AG09309 (cell line): ENCODE data around the gene TNS2.
"Not testable (repeated sequence)": the region's sequence is repeated elsewhere in the genome, so short reads cannot be mapped to it uniquely, and the experiment has no call there.

Experiments
- DNase-seq: peaks from one replicate; pipeline ENCODE4 v3.0.0-alpha.2; 2010; ENCODE audit warnings: low read depth
- H3K4me3 ChIP-seq: 2 replicates; pipeline ENCODE4 v1.5.1; 2011; ENCODE audit warnings: mild to moderate bottlenecking, low read depth, low read length, moderate library complexity; ENCODE audit not compliant: control insufficient read depth
- TF ChIP-seq, protein P1 (sequence below): IDR thresholded peaks from 2 replicates; pipeline ENCODE4 v1.5.1; 2011; ENCODE audit warnings: mild to moderate bottlenecking, low read depth, low read length, inconsistent platforms; ENCODE audit not compliant: insufficient read depth, control insufficient read depth; ENCODE audit errors: missing control alignments

The TNS2 gene

DNA sequence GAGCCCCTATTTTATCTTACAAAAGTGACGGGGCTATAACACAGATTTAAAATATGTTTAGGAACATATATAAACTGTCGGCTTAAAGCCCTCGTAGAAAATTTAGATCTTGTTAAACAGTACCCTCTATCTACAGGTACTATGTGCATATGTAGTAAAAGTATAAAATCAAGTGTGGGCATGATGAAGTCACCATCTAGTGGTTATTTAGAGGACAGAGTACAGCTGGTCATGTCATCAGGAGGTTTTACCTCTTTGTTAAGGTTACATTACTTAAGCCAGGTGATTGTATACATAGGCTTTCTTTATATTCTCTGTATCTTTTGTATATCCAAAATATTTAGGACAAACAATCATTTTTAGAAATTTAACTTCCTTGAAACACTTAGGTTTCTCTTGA is 18.2 kb upstream of the TNS2 start:
- H3K4me3 ChIP-seq = no peak overlapping the region
- TF ChIP-seq, protein P1, sequence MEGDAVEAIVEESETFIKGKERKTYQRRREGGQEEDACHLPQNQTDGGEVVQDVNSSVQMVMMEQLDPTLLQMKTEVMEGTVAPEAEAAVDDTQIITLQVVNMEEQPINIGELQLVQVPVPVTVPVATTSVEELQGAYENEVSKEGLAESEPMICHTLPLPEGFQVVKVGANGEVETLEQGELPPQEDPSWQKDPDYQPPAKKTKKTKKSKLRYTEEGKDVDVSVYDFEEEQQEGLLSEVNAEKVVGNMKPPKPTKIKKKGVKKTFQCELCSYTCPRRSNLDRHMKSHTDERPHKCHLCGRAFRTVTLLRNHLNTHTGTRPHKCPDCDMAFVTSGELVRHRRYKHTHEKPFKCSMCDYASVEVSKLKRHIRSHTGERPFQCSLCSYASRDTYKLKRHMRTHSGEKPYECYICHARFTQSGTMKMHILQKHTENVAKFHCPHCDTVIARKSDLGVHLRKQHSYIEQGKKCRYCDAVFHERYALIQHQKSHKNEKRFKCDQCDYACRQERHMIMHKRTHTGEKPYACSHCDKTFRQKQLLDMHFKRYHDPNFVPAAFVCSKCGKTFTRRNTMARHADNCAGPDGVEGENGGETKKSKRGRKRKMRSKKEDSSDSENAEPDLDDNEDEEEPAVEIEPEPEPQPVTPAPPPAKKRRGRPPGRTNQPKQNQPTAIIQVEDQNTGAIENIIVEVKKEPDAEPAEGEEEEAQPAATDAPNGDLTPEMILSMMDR = no peak
- no peak for DNase-seq

DNA sequence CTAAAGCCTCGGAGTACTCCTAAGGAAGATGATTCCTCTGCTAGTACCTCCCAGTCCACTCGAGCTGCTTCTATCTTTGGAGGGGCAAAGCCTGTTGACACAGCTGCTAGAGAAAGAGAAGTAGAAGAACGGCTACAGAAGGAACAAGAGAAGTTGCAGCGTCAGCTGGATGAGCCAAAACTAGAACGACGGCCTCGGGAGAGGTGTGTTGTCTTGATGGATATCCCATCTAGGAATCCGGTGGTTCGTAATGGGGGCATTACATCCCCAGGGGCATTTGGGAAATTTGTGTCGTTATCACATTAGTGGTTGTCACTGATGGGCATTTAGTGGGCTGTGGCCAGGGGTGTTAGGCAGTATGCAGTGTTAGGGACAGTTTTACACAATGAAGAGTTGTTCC is 16.0 kb upstream of the TNS2 start:
- not testable (repeated sequence) for DNase-seq, H3K4me3 ChIP-seq

GRCh38 chr12:53034459-53034858 is 15.4 kb upstream of the TNS2 start:
- H3K4me3 ChIP-seq = no peak overlapping the region
- no peak for DNase-seq
- TF ChIP-seq, protein P1 = no peak

- no peak overlapping the region for H3K4me3 ChIP-seq
- no peak for DNase-seq
- TF ChIP-seq, protein P1 = no peak
Observed at GRCh38 chr12:53036802-53037201, 13.1 kb upstream of the TNS2 start.

DNA sequence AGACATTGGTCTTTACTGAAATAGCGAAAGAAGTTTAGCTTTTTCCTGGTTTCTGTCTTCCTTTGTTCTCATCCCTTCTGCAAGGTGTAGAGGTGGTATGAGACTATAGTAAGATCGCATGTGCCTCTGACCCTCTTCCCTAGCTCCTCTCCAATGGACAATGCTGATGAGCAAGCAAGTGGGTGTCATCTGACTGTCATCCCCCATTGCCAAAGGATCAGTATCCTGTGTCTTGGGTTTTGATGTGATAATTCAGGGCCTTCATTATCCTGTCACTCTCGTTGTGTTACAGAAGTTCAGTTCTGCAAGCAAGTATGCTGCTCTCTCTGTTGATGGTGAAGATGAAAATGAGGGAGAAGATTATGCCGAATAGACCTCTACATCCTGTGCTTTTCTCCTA is 10.0 kb upstream of the TNS2 start:
- no peak for DNase-seq
- TF ChIP-seq, protein P1 = no peak
- H3K4me3 ChIP-seq = no peak overlapping the region

- no peak for DNase-seq
- no peak overlapping the region for H3K4me3 ChIP-seq
- TF ChIP-seq, protein P1 = no peak
Observed at GRCh38 chr12:53042607-53043454, 7.0 kb upstream of the TNS2 start.

- H3K4me3 ChIP-seq = no peak overlapping the region
- no peak for DNase-seq
- TF ChIP-seq, protein P1 = no peak
Observed at GRCh38 chr12:53044052-53044581, 5.7 kb upstream of the TNS2 start.
